Neural cell (in vitro differentiated cells): ENCODE data around the gene METRN. TPM values are rescaled to one million over a fixed set of nuclear protein-coding genes. Genes with fewer than 3 reads are reported as not detected.

Experiments used
- H2AFZ ChIP-seq: fragments of 200-600, 300-800 bp; sonication (generic), shearing (Covaris generic); 2 replicates; pipeline ENCODE4 v1.6.0; 2014; ENCODE audit warnings: low read depth, mild to moderate bottlenecking, antibody characterized with exemption, low read length, moderate library complexity
- H3F3A ChIP-seq: fragments of 200-600 bp; shearing (Covaris generic); 2 replicates; pipeline ENCODE4 v1.6.1; 2016; ENCODE audit warnings: mild to moderate bottlenecking, moderate library complexity, mixed read lengths, antibody characterized with exemption, low read length; ENCODE audit not compliant: insufficient read depth, poor library complexity, severe bottlenecking
- H3K27ac ChIP-seq: fragments of 200-600, 300-800 bp; sonication (generic), shearing (Covaris generic); 2 replicates; pipeline ENCODE4 v1.5.1; 2014; ENCODE audit warnings: mild to moderate bottlenecking, low read length, moderate library complexity
- H3K27me3 ChIP-seq: fragments of 300-800, 200-600 bp; sonication (generic), shearing (Covaris generic); 2 replicates; pipeline ENCODE4 v1.6.0; 2014; ENCODE audit warnings: mild to moderate bottlenecking, low read depth, low read length, moderate library complexity; ENCODE audit not compliant: insufficient read depth
- H3K36me3 ChIP-seq: fragments of 300-800, 200-600 bp; sonication (generic), shearing (Covaris generic); 2 replicates; pipeline ENCODE4 v1.5.1; 2014; ENCODE audit warnings: mild to moderate bottlenecking, antibody characterized with exemption, low read length, moderate library complexity; ENCODE audit not compliant: insufficient read depth
- H3K4me2 ChIP-seq: fragments of 300-800, 200-600 bp; sonication (generic), shearing (Covaris generic); 2 replicates; pipeline ENCODE4 v1.6.0; 2014; ENCODE audit warnings: mild to moderate bottlenecking, low read length
- H3K4me3 ChIP-seq: fragments of 300-800, 200-600 bp; sonication (generic), shearing (Covaris generic); 2 replicates; pipeline ENCODE4 v1.5.1; 2014; ENCODE audit warnings: mild to moderate bottlenecking, low read length, moderate library complexity
- H3K79me2 ChIP-seq: fragments of 200-600 bp; shearing (Covaris generic); replicated peaks from 2 replicates; pipeline ENCODE4 v1.6.0; 2014; ENCODE audit warnings: mild to moderate bottlenecking, low read length, moderate library complexity; ENCODE audit not compliant: insufficient read depth
- H3K9ac ChIP-seq: fragments of 300-800, 200-600 bp; sonication (generic), shearing (Covaris generic); 2 replicates; pipeline ENCODE4 v1.6.1; 2016; ENCODE audit warnings: mild to moderate bottlenecking, low read length, mixed read lengths
- H3K9me2 ChIP-seq: fragments of 200-600 bp; shearing (Covaris generic); 2 replicates; pipeline ENCODE4 v1.6.1; 2016; ENCODE audit warnings: mild to moderate bottlenecking, low read length, mixed read lengths; ENCODE audit not compliant: insufficient read depth
- H3K9me3 ChIP-seq: fragments of 200-600, 300-800 bp; sonication (generic), shearing (Covaris generic); 2 replicates; pipeline ENCODE4 v1.6.1; 2016; ENCODE audit warnings: mild to moderate bottlenecking, mixed run types, low read length, moderate library complexity, mixed read lengths
- H4K20me1 ChIP-seq: fragments of 200-600 bp; shearing (Covaris generic); 2 replicates; pipeline ENCODE4 v1.6.1; 2016; ENCODE audit warnings: mild to moderate bottlenecking, mixed run types; ENCODE audit not compliant: insufficient read depth
- CTCF ChIP-seq: fragments of 450-650 bp; IDR thresholded peaks from 2 replicates; pipeline ENCODE4 v1.5.1; 2014; ENCODE audit warnings: antibody characterized with exemption, mild to moderate bottlenecking, moderate library complexity; ENCODE audit not compliant: poor library complexity, severe bottlenecking
- EP300 ChIP-seq: fragments of 450-650 bp; conservative IDR thresholded peaks from 2 replicates; pipeline ENCODE4 v1.6.1; 2014; ENCODE audit warnings: antibody characterized with exemption, mild to moderate bottlenecking, moderate library complexity; ENCODE audit not compliant: poor library complexity, severe bottlenecking
- EZH2 ChIP-seq: fragments of 200-600, 300-800 bp; shearing (Covaris generic), sonication (generic); IDR thresholded peaks from 2 replicates; pipeline ENCODE4 v1.6.1; 2014; ENCODE audit warnings: antibody characterized with exemption, low read length, borderline replicate concordance, mild to moderate bottlenecking; ENCODE audit not compliant: insufficient read depth, poor library complexity, severe bottlenecking
- MXI1 ChIP-seq: fragments of 450-650 bp; conservative IDR thresholded peaks from 2 replicates; pipeline ENCODE4 v1.6.1; 2014; ENCODE audit warnings: antibody characterized with exemption, mild to moderate bottlenecking; ENCODE audit not compliant: poor library complexity, severe bottlenecking
- POLR2AphosphoS5 ChIP-seq: IDR thresholded peaks from 2 replicates; pipeline ENCODE4 v1.6.1; 2012
- RAD21 ChIP-seq: fragments of 450-650 bp; conservative IDR thresholded peaks from 2 replicates; pipeline ENCODE4 v1.6.1; 2014; ENCODE audit warnings: antibody characterized with exemption, mild to moderate bottlenecking, moderate library complexity
- SMC3 ChIP-seq: fragments of 450-650 bp; conservative IDR thresholded peaks from 2 replicates; pipeline ENCODE4 v1.6.1; 2014; ENCODE audit warnings: antibody characterized with exemption, mild to moderate bottlenecking, moderate library complexity; ENCODE audit not compliant: poor library complexity
- TAF1 ChIP-seq: IDR thresholded peaks from 2 replicates; pipeline ENCODE4 v1.6.1; 2012; ENCODE audit warnings: low read depth
- polyA plus RNA-seq: library from polyadenylated mRNA; depleted of rRNA; stranded (reverse); fragments of >200 nt; gene quantifications from 2 replicates; pipeline ENCODE4 v1.2.3, GENCODE V29; 2014
- TF ChIP-seq, protein P1 (sequence below): IDR thresholded peaks from 2 replicates; pipeline ENCODE4 v1.6.1; 2012; ENCODE audit warnings: borderline replicate concordance

METRN gene
- polyA plus RNA-seq, 1 donor from 2014 or later, result 37.6 TPM

DNA sequence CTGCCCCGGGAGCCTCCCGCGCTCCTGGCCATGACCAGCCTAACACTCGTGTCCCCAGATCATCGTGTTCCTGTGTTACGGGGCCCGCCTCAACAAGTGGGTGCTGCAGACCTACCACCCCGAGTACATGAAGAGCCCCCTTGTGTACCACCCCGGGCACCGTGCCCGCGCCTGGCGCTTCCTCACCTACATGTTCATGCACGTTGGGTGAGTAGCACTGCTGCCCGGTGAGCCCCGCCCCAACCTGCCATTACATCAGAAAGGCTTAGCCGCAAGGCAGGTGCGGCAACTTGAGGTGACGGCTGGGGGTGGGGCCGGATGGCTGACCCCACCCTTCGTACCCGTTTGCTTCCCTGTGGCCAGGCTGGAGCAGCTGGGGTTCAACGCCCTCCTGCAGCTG is 38.0 kb upstream of the METRN start:
- no peak overlapping the region for H3K4me2 ChIP-seq
- H3K9me2 ChIP-seq, result no peaks in the 10 kb centered on the region
- no peaks in the 10 kb centered on the region for H3K9me3 ChIP-seq
- H2AFZ ChIP-seq, result no peak overlapping the region
- H3F3A ChIP-seq, result no peaks in the 10 kb centered on the region
- no peak overlapping the region for H3K9ac ChIP-seq
- no peaks in the 10 kb centered on the region for H3K36me3 ChIP-seq
- H3K4me3 ChIP-seq, result no peak overlapping the region
- no peak overlapping the region for H3K27ac ChIP-seq
- no peak for TF ChIP-seq TAF1
- no peak for TF ChIP-seq SMC3
- TF ChIP-seq, protein P1, sequence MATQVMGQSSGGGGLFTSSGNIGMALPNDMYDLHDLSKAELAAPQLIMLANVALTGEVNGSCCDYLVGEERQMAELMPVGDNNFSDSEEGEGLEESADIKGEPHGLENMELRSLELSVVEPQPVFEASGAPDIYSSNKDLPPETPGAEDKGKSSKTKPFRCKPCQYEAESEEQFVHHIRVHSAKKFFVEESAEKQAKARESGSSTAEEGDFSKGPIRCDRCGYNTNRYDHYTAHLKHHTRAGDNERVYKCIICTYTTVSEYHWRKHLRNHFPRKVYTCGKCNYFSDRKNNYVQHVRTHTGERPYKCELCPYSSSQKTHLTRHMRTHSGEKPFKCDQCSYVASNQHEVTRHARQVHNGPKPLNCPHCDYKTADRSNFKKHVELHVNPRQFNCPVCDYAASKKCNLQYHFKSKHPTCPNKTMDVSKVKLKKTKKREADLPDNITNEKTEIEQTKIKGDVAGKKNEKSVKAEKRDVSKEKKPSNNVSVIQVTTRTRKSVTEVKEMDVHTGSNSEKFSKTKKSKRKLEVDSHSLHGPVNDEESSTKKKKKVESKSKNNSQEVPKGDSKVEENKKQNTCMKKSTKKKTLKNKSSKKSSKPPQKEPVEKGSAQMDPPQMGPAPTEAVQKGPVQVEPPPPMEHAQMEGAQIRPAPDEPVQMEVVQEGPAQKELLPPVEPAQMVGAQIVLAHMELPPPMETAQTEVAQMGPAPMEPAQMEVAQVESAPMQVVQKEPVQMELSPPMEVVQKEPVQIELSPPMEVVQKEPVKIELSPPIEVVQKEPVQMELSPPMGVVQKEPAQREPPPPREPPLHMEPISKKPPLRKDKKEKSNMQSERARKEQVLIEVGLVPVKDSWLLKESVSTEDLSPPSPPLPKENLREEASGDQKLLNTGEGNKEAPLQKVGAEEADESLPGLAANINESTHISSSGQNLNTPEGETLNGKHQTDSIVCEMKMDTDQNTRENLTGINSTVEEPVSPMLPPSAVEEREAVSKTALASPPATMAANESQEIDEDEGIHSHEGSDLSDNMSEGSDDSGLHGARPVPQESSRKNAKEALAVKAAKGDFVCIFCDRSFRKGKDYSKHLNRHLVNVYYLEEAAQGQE, result no peak
- no peak for TF ChIP-seq POLR2AphosphoS5
- H3K79me2 ChIP-seq, result peaks cover 11% of the 10 kb centered on the region
- peaks cover 3% of the 10 kb centered on the region for H3K27me3 ChIP-seq
- peaks cover 6% of the 10 kb centered on the region for H4K20me1 ChIP-seq

- Histone ChIP-seq H3K27me3 (peaks cover 3% of the 10 kb centered on the region), H3K36me3 (no peaks in the 10 kb centered on the region), H3K9me2 (no peaks in the 10 kb centered on the region), H3K9me3 (no peaks in the 10 kb centered on the region), H3K79me2 (peaks cover 14% of the 10 kb centered on the region), H2AFZ (no peak overlapping the region), H3K4me3 (no peak overlapping the region), H3K4me2 (no peak overlapping the region), H3K9ac (no peak overlapping the region), H4K20me1 (peaks cover 6% of the 10 kb centered on the region), H3K27ac (no peak overlapping the region), H3F3A (no peaks in the 10 kb centered on the region)
- TF ChIP-seq, protein P1, result no peak
- TF ChIP-seq SMC3, result no peak
- no peak for TF ChIP-seq EP300
- no peak for TF ChIP-seq RAD21
- TF ChIP-seq EZH2, result no peak
- no peak for TF ChIP-seq MXI1
- no peak for TF ChIP-seq CTCF
- TF ChIP-seq POLR2AphosphoS5, result no peak
- no peak for TF ChIP-seq TAF1
These were observed 37.4 kb upstream of the METRN start for GRCh38 chr16:677316-678190.
